ENCODE measurements around the gene RTF1. TPM values are rescaled to one million over a fixed set of nuclear protein-coding genes. Genes with fewer than 3 reads are reported as not detected.

RTF1 gene
- polyA plus RNA-seq, 1 donor, result 42.0 TPM

GRCh38 chr15:41494922-41495735 is 78.2 kb downstream of the RTF1 start:
- peaks cover 26% of the 10 kb centered on the region for H3K4me1 ChIP-seq (ENCODE audit: control insufficient read depth, insufficient read depth, low read length)
- peaks cover 27% of the 10 kb centered on the region for H3K27me3 ChIP-seq (ENCODE audit: control insufficient read depth, insufficient read depth, low read length)
- WGBS (ENCODE audit: insufficient coverage, low lambda C conversion rate), result no CpG with 5 or more reads among the region's 60 CpGs
- H3K27ac ChIP-seq (ENCODE audit: low read length), result peak overlapping the region; percentile 96
- peak overlapping the region; percentile 76 for H3K4me3 ChIP-seq (ENCODE audit: low read length)
- H3K9me3 ChIP-seq (ENCODE audit: control insufficient read depth, low read depth, low read length), result no peaks in the 10 kb centered on the region
- H3K36me3 ChIP-seq (ENCODE audit: control insufficient read depth, insufficient read depth, low read length), result peaks cover 2% of the 10 kb centered on the region
- DNase-seq, result no peak

- Histone ChIP-seq H3K36me3 (ENCODE audit: control insufficient read depth, insufficient read depth, low read length) (peaks cover 2% of the 10 kb centered on the region), H3K9me3 (ENCODE audit: control insufficient read depth, low read depth, low read length) (no peaks in the 10 kb centered on the region), H3K27ac (ENCODE audit: low read length) (peak overlapping the region; percentile 96), H3K4me1 (ENCODE audit: control insufficient read depth, insufficient read depth, low read length) (peaks cover 26% of the 10 kb centered on the region), H3K27me3 (ENCODE audit: control insufficient read depth, insufficient read depth, low read length) (peaks cover 30% of the 10 kb centered on the region), H3K4me3 (ENCODE audit: low read length) (peak overlapping the region; percentile 76)
- peak; percentile 85 to 96 for DNase-seq
- no CpG with 5 or more reads among the region's 59 CpGs for WGBS (ENCODE audit: insufficient coverage, low lambda C conversion rate)
Measured at GRCh38 chr15:41495736-41496599, 79.1 kb downstream of the RTF1 start.

GRCh38 chr15:41498657-41499056 is 81.8 kb downstream of the RTF1 start:
- Histone ChIP-seq H3K36me3 (ENCODE audit: control insufficient read depth, insufficient read depth, low read length) (peaks cover 24% of the 10 kb centered on the region), H3K9me3 (ENCODE audit: control insufficient read depth, low read depth, low read length) (peaks cover 10% of the 10 kb centered on the region), H3K4me1 (ENCODE audit: control insufficient read depth, insufficient read depth, low read length) (peaks cover 15% of the 10 kb centered on the region), H3K4me3 (ENCODE audit: low read length) (no peak overlapping the region), H3K27me3 (ENCODE audit: control insufficient read depth, insufficient read depth, low read length) (peaks cover 56% of the 10 kb centered on the region), H3K27ac (ENCODE audit: low read length) (no peak overlapping the region)
- no peak for DNase-seq
- no CpG with 5 or more reads among the region's 2 CpGs for WGBS (ENCODE audit: insufficient coverage, low lambda C conversion rate)

DNA sequence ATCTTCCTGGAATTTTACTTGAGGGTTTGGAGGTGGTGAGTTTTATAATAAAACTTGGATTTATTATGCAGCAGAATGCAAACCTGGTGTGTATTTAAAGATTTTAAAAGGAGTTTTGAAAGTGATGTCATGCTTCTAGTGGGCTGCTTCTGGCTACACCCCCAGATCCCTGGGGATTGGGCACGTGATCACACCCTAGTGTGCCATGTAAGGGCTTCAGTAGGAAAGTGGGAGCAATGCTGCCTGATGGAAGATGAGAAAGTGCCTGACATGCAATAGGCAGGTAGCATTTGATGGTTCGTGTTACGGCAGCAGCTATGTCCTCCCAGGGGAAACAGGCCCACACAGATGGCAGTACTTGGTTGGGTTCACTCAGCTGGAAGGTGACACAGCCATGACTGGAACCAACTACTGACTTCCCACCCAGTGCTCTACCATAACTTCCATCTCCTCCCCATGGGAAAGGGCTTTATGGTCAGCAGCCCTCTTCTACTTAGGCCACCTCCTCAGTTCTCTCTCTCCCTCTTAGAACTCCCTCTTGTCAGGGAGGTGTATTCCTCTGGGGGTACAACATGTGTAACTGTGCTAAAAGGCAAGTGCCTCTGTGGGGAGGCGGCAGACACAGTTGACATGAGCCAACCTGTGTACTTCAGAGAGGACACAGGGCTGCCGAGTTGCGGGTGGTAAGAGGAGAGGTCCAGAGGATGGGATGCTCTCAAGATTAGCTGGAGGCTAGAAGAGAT is 82.4 kb downstream of the RTF1 start:
- Histone ChIP-seq H3K36me3 (ENCODE audit: control insufficient read depth, insufficient read depth, low read length) (peaks cover 28% of the 10 kb centered on the region), H3K9me3 (ENCODE audit: control insufficient read depth, low read depth, low read length) (peaks cover 10% of the 10 kb centered on the region), H3K27ac (ENCODE audit: low read length) (no peak overlapping the region), H3K4me1 (ENCODE audit: control insufficient read depth, insufficient read depth, low read length) (peaks cover 15% of the 10 kb centered on the region), H3K27me3 (ENCODE audit: control insufficient read depth, insufficient read depth, low read length) (peaks cover 58% of the 10 kb centered on the region), H3K4me3 (ENCODE audit: low read length) (no peak overlapping the region)
- DNase-seq, result no peak
- no CpG with 5 or more reads among the region's 6 CpGs for WGBS (ENCODE audit: insufficient coverage, low lambda C conversion rate)

GRCh38 chr15:41501191-41501917 is 84.5 kb downstream of the RTF1 start:
- Histone ChIP-seq H3K4me1 (ENCODE audit: control insufficient read depth, insufficient read depth, low read length) (peaks cover 13% of the 10 kb centered on the region), H3K27ac (ENCODE audit: low read length) (no peak overlapping the region), H3K4me3 (ENCODE audit: low read length) (no peak overlapping the region), H3K36me3 (ENCODE audit: control insufficient read depth, insufficient read depth, low read length) (peaks cover 28% of the 10 kb centered on the region), H3K9me3 (ENCODE audit: control insufficient read depth, low read depth, low read length) (peaks cover 10% of the 10 kb centered on the region), H3K27me3 (ENCODE audit: control insufficient read depth, insufficient read depth, low read length) (peaks cover 38% of the 10 kb centered on the region)
- DNase-seq, result no peak
- no CpG with 5 or more reads among the region's 56 CpGs for WGBS (ENCODE audit: insufficient coverage, low lambda C conversion rate)

DNA sequence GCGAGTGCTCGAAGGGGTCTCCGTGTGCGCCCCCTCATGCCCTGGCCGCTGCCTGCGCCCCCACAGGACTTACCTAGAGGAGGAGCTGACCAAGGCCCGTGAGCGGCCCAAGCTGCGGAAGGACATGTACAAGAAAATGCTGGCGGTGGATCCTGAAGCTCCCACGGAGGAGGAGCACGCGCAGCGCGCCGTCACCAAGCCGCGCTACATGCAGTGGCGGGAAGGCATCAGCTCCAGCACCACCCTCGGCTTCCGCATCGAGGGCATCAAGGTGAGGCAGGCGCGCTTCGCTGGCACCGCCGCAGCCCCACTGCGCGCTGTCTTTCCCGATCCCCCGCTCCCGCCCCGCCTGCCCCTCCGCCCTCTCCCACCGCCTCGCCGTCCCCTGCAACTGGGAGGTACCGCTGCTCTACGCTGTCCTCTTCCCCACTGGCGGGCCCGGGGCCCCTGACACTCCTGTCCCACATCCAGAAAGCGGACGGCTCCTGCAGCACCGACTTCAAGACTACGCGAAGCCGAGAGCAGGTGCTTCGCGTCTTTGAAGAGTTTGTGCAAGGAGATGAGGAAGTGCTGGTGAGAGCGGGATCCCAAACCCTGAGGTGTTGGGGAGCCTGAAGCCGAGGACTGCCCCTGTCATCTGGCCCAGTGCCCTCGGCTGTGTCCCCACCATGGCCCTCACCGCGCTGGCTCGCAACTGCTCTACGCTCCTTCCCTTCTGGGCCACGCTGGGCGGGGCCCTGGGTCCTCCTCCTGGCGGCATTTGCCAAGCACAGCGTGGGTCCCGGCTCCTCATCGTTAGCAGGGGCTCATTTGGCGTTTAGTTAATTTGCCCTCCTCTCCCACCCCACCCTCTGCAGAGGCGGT is 85.3 kb downstream of the RTF1 start:
- WGBS (ENCODE audit: insufficient coverage, low lambda C conversion rate), result no CpG with 5 or more reads among the region's 64 CpGs
- DNase-seq, result no peak
- H3K27ac ChIP-seq (ENCODE audit: low read length), result no peak overlapping the region
- no peak overlapping the region for H3K4me3 ChIP-seq (ENCODE audit: low read length)
- peaks cover 28% of the 10 kb centered on the region for H3K36me3 ChIP-seq (ENCODE audit: control insufficient read depth, insufficient read depth, low read length)
- H3K27me3 ChIP-seq (ENCODE audit: control insufficient read depth, insufficient read depth, low read length), result peaks cover 37% of the 10 kb centered on the region
- peaks cover 10% of the 10 kb centered on the region for H3K9me3 ChIP-seq (ENCODE audit: control insufficient read depth, low read depth, low read length)
- H3K4me1 ChIP-seq (ENCODE audit: control insufficient read depth, insufficient read depth, low read length), result peaks cover 5% of the 10 kb centered on the region

DNA sequence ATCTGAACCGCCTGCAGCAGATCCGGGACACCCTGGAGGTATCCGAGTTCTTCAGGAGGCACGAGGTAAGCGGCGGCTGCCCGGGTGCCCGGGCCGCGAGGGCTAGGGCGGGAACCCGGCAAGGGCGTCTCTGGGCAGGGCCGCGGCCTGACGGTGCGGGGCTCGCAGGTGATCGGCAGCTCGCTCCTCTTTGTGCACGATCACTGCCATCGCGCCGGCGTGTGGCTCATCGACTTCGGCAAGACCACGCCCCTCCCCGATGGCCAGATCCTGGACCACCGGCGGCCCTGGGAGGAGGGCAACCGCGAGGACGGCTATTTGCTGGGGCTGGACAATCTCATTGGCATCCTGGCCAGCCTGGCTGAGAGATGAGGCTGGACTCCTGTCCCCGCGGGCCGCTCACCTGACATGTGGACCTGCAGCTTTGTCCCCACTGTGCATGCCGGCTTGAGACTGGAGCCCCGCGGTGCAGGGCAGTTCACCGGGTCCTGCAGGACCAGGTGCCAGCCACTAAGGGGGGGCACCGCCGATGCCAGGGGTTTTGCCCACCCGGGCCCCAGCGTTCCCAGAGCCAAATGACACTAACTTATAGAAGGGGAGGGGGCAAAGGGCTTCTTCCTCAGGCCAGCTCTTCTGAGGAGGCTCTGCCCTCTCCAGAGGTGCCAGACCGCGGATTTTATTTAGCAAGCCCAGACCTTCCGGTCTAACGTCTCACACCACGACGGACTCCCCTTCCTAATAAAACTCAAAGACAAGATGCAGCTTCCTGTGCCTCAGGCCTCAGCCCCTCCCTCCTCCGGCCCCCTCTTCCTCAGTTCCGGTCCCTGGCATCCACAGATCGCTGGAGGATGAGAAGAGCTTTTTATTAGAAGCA is 86.1 kb downstream of the RTF1 start:
- Histone ChIP-seq H3K4me1 (ENCODE audit: control insufficient read depth, insufficient read depth, low read length) (no peaks in the 10 kb centered on the region), H3K4me3 (ENCODE audit: low read length) (no peak overlapping the region), H3K9me3 (ENCODE audit: control insufficient read depth, low read depth, low read length) (peaks cover 10% of the 10 kb centered on the region), H3K27me3 (ENCODE audit: control insufficient read depth, insufficient read depth, low read length) (peaks cover 37% of the 10 kb centered on the region), H3K36me3 (ENCODE audit: control insufficient read depth, insufficient read depth, low read length) (peaks cover 28% of the 10 kb centered on the region), H3K27ac (ENCODE audit: low read length) (no peak overlapping the region)
- no peak for DNase-seq
- WGBS (ENCODE audit: insufficient coverage, low lambda C conversion rate), result no CpG with 5 or more reads among the region's 54 CpGs

- no CpG with 5 or more reads among the region's 5 CpGs for WGBS (ENCODE audit: insufficient coverage, low lambda C conversion rate)
- Histone ChIP-seq H3K27ac (ENCODE audit: low read length) (no peak overlapping the region), H3K4me3 (ENCODE audit: low read length) (no peak overlapping the region), H3K27me3 (ENCODE audit: control insufficient read depth, insufficient read depth, low read length) (peaks cover 38% of the 10 kb centered on the region), H3K4me1 (ENCODE audit: control insufficient read depth, insufficient read depth, low read length) (no peaks in the 10 kb centered on the region), H3K9me3 (ENCODE audit: control insufficient read depth, low read depth, low read length) (peaks cover 10% of the 10 kb centered on the region), H3K36me3 (ENCODE audit: control insufficient read depth, insufficient read depth, low read length) (peaks cover 27% of the 10 kb centered on the region)
- no peak for DNase-seq
Measured at GRCh38 chr15:41503669-41504010, 86.7 kb downstream of the RTF1 start.
